ENCODE measurements around the gene PTPA. TPM values are rescaled to one million over a fixed set of nuclear protein-coding genes. Genes with fewer than 3 reads are reported as not detected.

PTPA gene
- total and polyA plus RNA-seq, 9 of the 15 experiments (the other 6 are each of a cell fraction or from before 2014, with no cell fraction given): 1.7 to 121 (median 72.6) TPM

- TF ChIP-seq CTCF (IDR thresholded peaks at IDR 0.05 in 2 of 3, conservative IDR thresholded peaks at IDR 0.05 in 1 of 3; ENCODE audit: insufficient read depth in 2 of 3, low read depth in 1 of 3, low read length in 3 of 3): no peak
- TF ChIP-seq HMG20B (CRISPR knock-in tag; IDR thresholded peaks at IDR 0.05): no peak
- no peak for TF ChIP-seq SPI1 (IDR thresholded peaks at IDR 0.05; ENCODE audit: borderline replicate concordance, low read depth, low read length)
Measured at GRCh38 chr9:129133082-129133481, 21.9 kb downstream of the PTPA start (continued).

GRCh38 chr9:129135476-129135875 lies 24.3 kb downstream of the PTPA start:
- POLR2A ChIA-PET: no interaction called here
- no peak overlapping the region for H3K4me3 ChIP-seq
- peaks cover 75% of the 10 kb centered on the region for H3K36me3 ChIP-seq (ENCODE audit: control insufficient read depth, insufficient read depth, low read length)
- DNase-seq (ENCODE audit: extremely low read depth in 1 of 4, low spot score in 3 of 4) (no peak), ATAC-seq (no peak), FAIRE-seq (no peak)
- H4K20me1 ChIP-seq (replicated peaks; ENCODE audit: control insufficient read depth, insufficient read depth, low read length): no peaks in the 10 kb centered on the region
- WGBS (ENCODE audit: insufficient coverage, low coverage, missing lambda C conversion rate): 85% methylated on average over 6 of the region's 6 CpGs
- H2AFZ ChIP-seq (ENCODE audit: low read depth, low read length): no peak overlapping the region
- no peaks in the 10 kb centered on the region for H3K27me3 ChIP-seq (ENCODE audit: control insufficient read depth in 2 of 2, insufficient read depth in 2 of 2, low read length in 2 of 2)
- no TSS peak for BruUV-seq (replicated peaks)
- in situ Hi-C loops (cut with MboI) (no loop called here), intact Hi-C loops (cut with micrococcal nuclease) (loop anchor here (10.0 kb wide), 1 partner anchor 649 kb away; no protein-coding TSS in a partner anchor)
- H3K9ac ChIP-seq (ENCODE audit: insufficient read depth in 1 of 2, low read depth in 2 of 2, low read length in 2 of 2): 0 out of 4 replicates have a peak overlapping the region, but pooled peaks of 1 of the 2 experiments have one; percentile 39
- no peaks in the 10 kb centered on the region for H3K9me3 ChIP-seq (replicated peaks; ENCODE audit: control insufficient read depth, insufficient read depth, low read depth, low read length)
- no peak overlapping the region for H3K27ac ChIP-seq (ENCODE audit: extremely low read depth, low read depth, low read length)
- H3K4me2 ChIP-seq (ENCODE audit: insufficient read depth, low read length): no peak overlapping the region
- CTCF ChIA-PET (ENCODE audit: low intra/inter-chr PET ratio): no interaction called here
- peaks cover 13 to 28% of the 10 kb centered on the region in 2 experiments for H3K4me1 ChIP-seq (replicated peaks in 1 of 2; ENCODE audit: control insufficient read depth in 2 of 2, insufficient read depth in 2 of 2, low read length in 2 of 2)
- no peaks in the 10 kb centered on the region for H3K9me1 ChIP-seq (ENCODE audit: control insufficient read depth, insufficient read depth, low read length)
- H3K79me2 ChIP-seq (ENCODE audit: control insufficient read depth, insufficient read depth, low read length): no peaks in the 10 kb centered on the region
- TF ChIP-seq AFF1 (IDR thresholded peaks at IDR 0.05; ENCODE audit: low read depth in 1 of 2, partially characterized antibody in 2 of 2) (no peak), CC2D1A (IDR thresholded peaks at IDR 0.05) (no peak), ARID2 (IDR thresholded peaks at IDR 0.05) (no peak), ZNF766 (CRISPR knock-in tag; conservative IDR thresholded peaks at IDR 0.05) (no peak)
